ENCODE measurements around the gene ZBTB4.

DNA sequence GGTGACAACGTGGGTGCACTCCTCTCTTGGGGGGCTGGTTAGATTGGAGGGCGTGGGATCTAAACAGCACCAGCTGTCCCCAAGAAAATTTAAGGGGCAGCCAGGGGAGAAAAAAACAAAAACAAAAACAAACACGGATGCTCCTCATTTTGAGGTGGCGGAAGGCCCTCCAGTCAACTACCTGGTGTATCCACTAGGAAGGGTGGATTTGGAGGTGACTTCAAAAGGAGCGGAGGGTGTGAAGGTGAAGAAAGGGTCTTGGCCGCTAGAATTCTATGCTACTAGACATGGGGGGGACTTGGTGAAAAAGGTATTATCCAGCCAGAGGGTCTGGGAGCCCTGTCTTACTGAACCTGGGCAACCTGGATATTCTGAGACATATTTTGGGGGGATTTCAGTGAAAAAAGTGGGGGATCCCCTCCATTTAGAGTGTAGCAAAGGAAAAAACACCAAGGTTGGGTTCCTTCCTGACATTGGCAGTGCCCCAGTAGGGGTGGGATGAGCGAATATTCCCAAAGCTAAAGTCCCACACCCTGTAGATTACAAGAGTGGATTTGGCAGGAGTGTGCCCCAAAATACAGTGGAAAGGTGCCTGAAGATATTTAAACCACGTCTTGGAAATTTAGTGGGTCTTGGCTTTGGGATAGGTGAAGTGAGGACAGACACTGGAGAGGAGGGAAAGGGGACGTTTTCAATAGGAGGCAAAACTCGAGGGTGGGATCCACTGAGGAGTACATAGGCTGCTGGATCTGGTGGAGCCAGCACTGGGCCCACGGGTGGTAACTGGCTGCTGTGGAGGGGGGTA, 40.6 kb downstream of the ZBTB4 start:
- no peak for TF ChIP-seq EZH2 (IDR thresholded peaks at IDR 0.05; ENCODE audit: insufficient read depth, low read length)
- TF ChIP-seq, protein P1, sequence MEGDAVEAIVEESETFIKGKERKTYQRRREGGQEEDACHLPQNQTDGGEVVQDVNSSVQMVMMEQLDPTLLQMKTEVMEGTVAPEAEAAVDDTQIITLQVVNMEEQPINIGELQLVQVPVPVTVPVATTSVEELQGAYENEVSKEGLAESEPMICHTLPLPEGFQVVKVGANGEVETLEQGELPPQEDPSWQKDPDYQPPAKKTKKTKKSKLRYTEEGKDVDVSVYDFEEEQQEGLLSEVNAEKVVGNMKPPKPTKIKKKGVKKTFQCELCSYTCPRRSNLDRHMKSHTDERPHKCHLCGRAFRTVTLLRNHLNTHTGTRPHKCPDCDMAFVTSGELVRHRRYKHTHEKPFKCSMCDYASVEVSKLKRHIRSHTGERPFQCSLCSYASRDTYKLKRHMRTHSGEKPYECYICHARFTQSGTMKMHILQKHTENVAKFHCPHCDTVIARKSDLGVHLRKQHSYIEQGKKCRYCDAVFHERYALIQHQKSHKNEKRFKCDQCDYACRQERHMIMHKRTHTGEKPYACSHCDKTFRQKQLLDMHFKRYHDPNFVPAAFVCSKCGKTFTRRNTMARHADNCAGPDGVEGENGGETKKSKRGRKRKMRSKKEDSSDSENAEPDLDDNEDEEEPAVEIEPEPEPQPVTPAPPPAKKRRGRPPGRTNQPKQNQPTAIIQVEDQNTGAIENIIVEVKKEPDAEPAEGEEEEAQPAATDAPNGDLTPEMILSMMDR (IDR thresholded peaks at IDR 0.05; ENCODE audit: insufficient read depth, low read depth, low read length): no peak
